AG20443 (cell line): ENCODE measurements around the gene CHP1.
"Not testable (repeated sequence)": the region's sequence is repeated elsewhere in the genome, so short reads cannot be mapped to it uniquely, and the experiment has no call there.

Source experiments
- DNase-seq: peaks from one replicate; pipeline ENCODE4 v3.0.0; 2012; ENCODE audit warnings: low spot score, mixed read lengths

CHP1 gene

GRCh38 chr15:41292521-41292920 lies 61.5 kb downstream of the CHP1 start:
- no peak for DNase-seq

- DNase-seq, result not testable (repeated sequence)
Observed at GRCh38 chr15:41301139-41301538, 70.1 kb downstream of the CHP1 start.

- DNase-seq, result no peak
Observed at GRCh38 chr15:41301587-41301986, 70.5 kb downstream of the CHP1 start.

GRCh38 chr15:41304149-41304770 lies 73.2 kb downstream of the CHP1 start:
- DNase-seq, result no peak

- no peak for DNase-seq
Observed at GRCh38 chr15:41307679-41308078, 76.6 kb downstream of the CHP1 start.

- no peak for DNase-seq
Observed at GRCh38 chr15:41309226-41309905, 78.3 kb downstream of the CHP1 start.

GRCh38 chr15:41320805-41321330 lies 89.8 kb downstream of the CHP1 start:
- not testable (repeated sequence) for DNase-seq

GRCh38 chr15:41323611-41324010 lies 92.5 kb downstream of the CHP1 start:
- DNase-seq, result no peak

- no peak for DNase-seq
Observed at GRCh38 chr15:41331281-41331680, 100.2 kb downstream of the CHP1 start.
